Left ventricle myocardium inferior (tissue), 1 donor: Measurements from ENCODE around the gene SRRM1. TPM values are rescaled to one million over a fixed set of nuclear protein-coding genes. Genes with fewer than 3 reads are reported as not detected.
A peak's percentile ranks its signal among the peaks of the same experiment; 100 is the strongest.

Source experiments
- DNase-seq: peaks from one replicate; pipeline ENCODE4 v3.0.0-alpha.2; 2020
- H3K27ac ChIP-seq: fragments of 200-600 bp; replicated peaks from 2 replicates; pipeline ENCODE4 v1.8.0; 2021
- H3K27me3 ChIP-seq: fragments of 200-600 bp; 2 replicates; pipeline ENCODE4 v1.8.0; 2021; ENCODE audit warnings: low read depth
- H3K36me3 ChIP-seq: fragments of 200-600 bp; 2 replicates; pipeline ENCODE4 v1.8.0; 2021
- H3K4me1 ChIP-seq: fragments of 200-600 bp; 2 replicates; pipeline ENCODE4 v1.8.0; 2021
- H3K4me3 ChIP-seq: fragments of 200-600 bp; 2 replicates; pipeline ENCODE4 v1.8.0; 2021; ENCODE audit warnings: mild to moderate bottlenecking, moderate library complexity
- H3K9me3 ChIP-seq: fragments of 200-600 bp; replicated peaks from 2 replicates; pipeline ENCODE4 v1.8.0; 2021
- intact Hi-C: fragments of 100-400 bp; cut with micrococcal nuclease; formaldehyde crosslinking; loops from one replicate; pipeline ENCODE4 v1.11.0; 2022
- total RNA-seq: library from RNA; stranded (reverse); fragmentation: NEBNext Ultra II Directional; extraction: Animal tissue kit (Norgen Biotek cat#: 25700); gene quantifications from one replicate; pipeline ENCODE4 v1.2.1, GENCODE V29; 2021
- TF ChIP-seq, protein P1 (sequence below): fragments of 200-600 bp; IDR thresholded peaks from 2 replicates; pipeline ENCODE4 v1.8.0; 2021; ENCODE audit warnings: antibody characterized with exemption, mild to moderate bottlenecking, borderline replicate concordance
- donor health status: DM: no; HTN: yes; CAD: no; lungs with severe emphysema.

Gene SRRM1
- total RNA-seq, 1 donor from 2014 or later, result 60.8 TPM

DNA sequence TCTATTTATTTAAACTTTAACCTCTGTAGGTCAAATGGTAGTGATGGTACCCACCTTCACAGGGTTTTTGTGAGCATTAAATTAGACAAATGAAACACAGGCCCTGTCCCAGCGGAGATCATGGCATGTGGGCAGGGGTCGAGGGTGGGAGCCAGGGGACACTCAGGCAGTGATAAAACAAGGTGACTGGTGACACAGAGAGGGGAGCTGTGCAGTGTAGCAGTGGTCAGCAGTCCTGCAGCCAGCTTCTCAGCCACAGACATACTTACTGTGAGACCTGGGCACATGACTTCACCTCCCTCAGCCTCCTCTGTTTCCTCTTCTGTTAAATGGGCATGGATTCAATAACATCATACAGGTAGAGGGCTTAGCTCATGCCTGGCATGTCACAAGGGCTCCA is 44.9 kb downstream of the SRRM1 start:
- TF ChIP-seq, protein P1, sequence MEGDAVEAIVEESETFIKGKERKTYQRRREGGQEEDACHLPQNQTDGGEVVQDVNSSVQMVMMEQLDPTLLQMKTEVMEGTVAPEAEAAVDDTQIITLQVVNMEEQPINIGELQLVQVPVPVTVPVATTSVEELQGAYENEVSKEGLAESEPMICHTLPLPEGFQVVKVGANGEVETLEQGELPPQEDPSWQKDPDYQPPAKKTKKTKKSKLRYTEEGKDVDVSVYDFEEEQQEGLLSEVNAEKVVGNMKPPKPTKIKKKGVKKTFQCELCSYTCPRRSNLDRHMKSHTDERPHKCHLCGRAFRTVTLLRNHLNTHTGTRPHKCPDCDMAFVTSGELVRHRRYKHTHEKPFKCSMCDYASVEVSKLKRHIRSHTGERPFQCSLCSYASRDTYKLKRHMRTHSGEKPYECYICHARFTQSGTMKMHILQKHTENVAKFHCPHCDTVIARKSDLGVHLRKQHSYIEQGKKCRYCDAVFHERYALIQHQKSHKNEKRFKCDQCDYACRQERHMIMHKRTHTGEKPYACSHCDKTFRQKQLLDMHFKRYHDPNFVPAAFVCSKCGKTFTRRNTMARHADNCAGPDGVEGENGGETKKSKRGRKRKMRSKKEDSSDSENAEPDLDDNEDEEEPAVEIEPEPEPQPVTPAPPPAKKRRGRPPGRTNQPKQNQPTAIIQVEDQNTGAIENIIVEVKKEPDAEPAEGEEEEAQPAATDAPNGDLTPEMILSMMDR, result no peak
- Histone ChIP-seq H3K9me3 (no peaks in the 10 kb centered on the region), H3K27me3 (no peaks in the 10 kb centered on the region), H3K36me3 (no peaks in the 10 kb centered on the region), H3K27ac (peak overlapping the region; percentile 2), H3K4me1 (peaks cover 24% of the 10 kb centered on the region), H3K4me3 (no peak overlapping the region)
- no peak for DNase-seq
- intact Hi-C loops, result loop anchor here (2.0 kb wide), 1 partner anchor 143 kb away; no protein-coding TSS in a partner anchor

DNA sequence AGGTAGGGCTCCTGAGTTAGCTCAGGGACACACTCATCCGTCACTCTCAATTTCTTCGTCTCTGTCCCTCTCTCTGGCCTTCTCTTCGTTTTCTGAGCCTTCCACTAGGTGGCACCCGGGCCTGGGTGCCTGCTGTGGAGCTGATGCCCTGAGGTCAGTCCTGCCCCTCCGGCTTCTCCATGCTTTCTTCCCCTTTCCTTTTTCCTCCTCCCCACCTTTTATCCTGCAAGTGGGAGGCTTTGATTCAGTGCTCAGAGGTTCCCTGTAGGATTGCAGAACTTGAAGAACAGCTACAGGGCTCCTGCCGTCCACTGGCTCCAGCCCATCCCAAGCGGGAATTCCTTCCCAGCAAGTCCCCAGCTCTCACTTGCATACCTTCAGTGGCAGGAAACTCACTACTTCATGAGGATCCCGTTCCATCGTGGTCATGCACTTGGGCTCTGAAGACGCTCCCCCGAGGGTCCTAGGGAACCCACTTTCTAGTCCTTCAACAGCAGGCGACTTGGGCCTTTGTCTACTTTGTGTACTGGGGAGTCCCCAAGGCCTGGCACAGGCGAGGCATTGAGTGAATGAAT is 45.6 kb downstream of the SRRM1 start:
- H3K4me3 ChIP-seq, result no peak overlapping the region
- TF ChIP-seq, protein P1, result peak; percentile 92
- no peaks in the 10 kb centered on the region for H3K27me3 ChIP-seq
- peaks cover 24% of the 10 kb centered on the region for H3K4me1 ChIP-seq
- H3K36me3 ChIP-seq, result no peaks in the 10 kb centered on the region
- intact Hi-C loops, result loop anchor here (2.0 kb wide), 1 partner anchor 142 kb away; no protein-coding TSS in a partner anchor
- peak; percentile 70 for DNase-seq
- H3K27ac ChIP-seq, result peak overlapping the region; percentile 27
- H3K9me3 ChIP-seq, result no peaks in the 10 kb centered on the region

DNA sequence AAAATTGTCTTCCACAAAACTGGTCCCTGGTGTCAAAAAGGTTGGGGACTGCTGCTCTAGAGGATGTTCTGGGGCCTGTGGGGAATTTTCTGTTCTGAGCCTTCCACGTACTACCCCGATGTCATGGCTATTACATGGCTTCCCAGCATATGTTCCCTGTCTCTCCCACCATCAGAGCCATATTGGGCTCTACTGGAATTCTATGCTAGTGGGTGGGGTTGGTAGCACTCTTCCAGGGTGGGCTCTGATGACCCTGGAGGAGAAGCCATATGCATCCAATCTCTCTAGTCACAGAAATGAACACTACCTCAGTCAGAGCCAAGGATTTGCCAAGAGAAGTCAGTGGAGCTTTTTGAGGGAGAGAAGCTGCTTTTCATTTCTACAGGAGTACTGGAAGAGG is 47.9 kb downstream of the SRRM1 start:
- peaks cover 45% of the 10 kb centered on the region for H3K4me1 ChIP-seq
- no peak overlapping the region for H3K4me3 ChIP-seq
- TF ChIP-seq, protein P1, result no peak
- H3K27ac ChIP-seq, result no peak overlapping the region
- no peak for DNase-seq
- no peaks in the 10 kb centered on the region for H3K27me3 ChIP-seq
- H3K36me3 ChIP-seq, result no peaks in the 10 kb centered on the region
- intact Hi-C loops, result loop anchor here (10.0 kb wide), 1 partner anchor 54 kb away; the partner anchor contains the start of gene CLIC4
- no peaks in the 10 kb centered on the region for H3K9me3 ChIP-seq

DNA sequence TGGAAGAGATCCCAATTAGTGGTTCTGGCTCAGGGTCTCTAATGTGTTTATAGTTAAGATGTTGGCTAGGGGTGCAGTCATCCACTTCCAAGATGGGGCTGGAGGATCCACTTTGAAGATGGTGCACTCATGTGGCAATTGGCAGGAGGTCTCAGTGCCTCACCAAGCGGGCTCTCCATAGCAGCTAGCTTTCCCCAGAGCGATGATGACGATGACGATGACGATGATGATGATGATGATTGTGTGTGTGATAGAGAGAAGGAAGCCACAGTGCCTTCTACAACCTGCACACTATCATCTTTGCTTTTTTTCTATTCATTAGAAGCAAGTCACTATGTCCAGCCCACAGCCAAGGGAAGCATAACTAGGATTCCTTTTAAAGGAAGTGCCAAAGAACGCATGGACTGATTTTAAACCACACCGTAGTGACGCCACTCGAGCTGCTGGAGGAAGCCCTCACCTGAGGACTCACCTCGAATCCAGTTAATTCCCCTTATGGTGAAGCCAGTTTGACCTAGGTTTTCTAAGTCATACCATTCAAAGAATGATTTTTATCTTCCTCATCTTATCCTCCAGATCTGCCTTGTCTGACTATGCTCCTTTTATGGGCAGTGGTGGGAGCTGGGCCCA is 49.4 kb downstream of the SRRM1 start:
- peaks cover 51% of the 10 kb centered on the region for H3K4me1 ChIP-seq
- H3K27ac ChIP-seq, result no peak overlapping the region
- no peak for DNase-seq
- no peaks in the 10 kb centered on the region for H3K27me3 ChIP-seq
- intact Hi-C loops, result loop anchor here (10.0 kb wide), 1 partner anchor 52 kb away; the partner anchor contains the start of gene CLIC4
- no peaks in the 10 kb centered on the region for H3K9me3 ChIP-seq
- H3K4me3 ChIP-seq, result no peak overlapping the region
- H3K36me3 ChIP-seq, result no peaks in the 10 kb centered on the region
- TF ChIP-seq, protein P1, result no peak

DNA sequence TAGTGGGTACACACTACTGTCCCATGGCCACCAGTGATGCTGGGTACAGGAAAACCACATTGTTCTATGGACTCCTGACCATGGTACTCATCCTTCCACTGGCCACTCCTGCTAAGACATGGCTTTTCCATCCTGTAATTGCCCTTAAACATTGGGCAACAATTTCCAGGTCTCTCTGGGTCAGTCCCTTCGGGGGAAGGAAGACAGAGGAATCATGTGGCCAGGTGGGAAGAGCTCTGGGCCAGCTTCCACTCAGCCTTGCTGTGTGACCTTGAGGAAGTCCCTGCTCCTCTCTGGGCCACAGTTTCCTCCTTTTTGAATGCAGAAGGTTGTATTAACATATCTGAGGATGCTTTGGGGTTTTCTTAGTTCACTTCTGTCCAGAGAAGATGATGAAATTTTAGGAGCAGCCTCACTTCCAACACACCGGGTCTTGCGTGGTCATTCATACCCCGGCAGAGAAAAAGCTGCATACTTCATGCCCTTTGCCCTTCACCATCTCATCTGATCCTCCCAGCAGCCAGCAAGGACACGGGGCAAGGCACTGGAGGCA is 50.8 kb downstream of the SRRM1 start:
- DNase-seq, result no peak
- Histone ChIP-seq H3K27me3 (no peaks in the 10 kb centered on the region), H3K27ac (peak overlapping the region; percentile 90), H3K36me3 (no peaks in the 10 kb centered on the region), H3K9me3 (no peaks in the 10 kb centered on the region), H3K4me1 (peaks cover 56% of the 10 kb centered on the region), H3K4me3 (peak overlapping the region; percentile 17)
- intact Hi-C loops, result loop anchor here (10.0 kb wide), 1 partner anchor 51 kb away; the partner anchor contains the start of gene CLIC4
- TF ChIP-seq, protein P1, result no peak
